SK-N-SH (cell line): ENCODE data around the gene GYS1.

ENCODE experiments used
- CTCF ChIP-seq: fragments of 200-600 bp; sonication (generic); IDR thresholded peaks from 2 replicates; pipeline ENCODE4 v1.6.1; 2017; ENCODE audit warnings: antibody characterized with exemption, mild to moderate bottlenecking, moderate library complexity
- FOXJ3 ChIP-seq: sonication (generic); formaldehyde crosslinking; IDR thresholded peaks from 2 replicates; pipeline ENCODE4 v1.5.1; 2020; ENCODE audit warnings: mild to moderate bottlenecking, missing genetic modification reagents
- JUND ChIP-seq: IDR thresholded peaks from 2 replicates; pipeline ENCODE4 v1.4.0; 2012
- REST ChIP-seq: IDR thresholded peaks from 2 replicates; pipeline ENCODE4 v1.6.1; 2012; ENCODE audit warnings: mild to moderate bottlenecking, low read depth, low read length, moderate library complexity
- USF1 ChIP-seq: IDR thresholded peaks from 2 replicates; pipeline ENCODE4 v1.4.0; 2012; ENCODE audit warnings: low read depth, borderline replicate concordance
- USF2 ChIP-seq: fragments of 150-350 bp; IDR thresholded peaks from 2 replicates; pipeline ENCODE4 v1.6.1; 2017; ENCODE audit warnings: antibody characterized with exemption, low read length, low read depth, borderline replicate concordance

GRCh38 chr19:48922548-48923490 is 70.3 kb downstream of the GYS1 start:
- no peak for TF ChIP-seq USF2
- TF ChIP-seq REST: no peak
- no peak for TF ChIP-seq FOXJ3 (CRISPR knock-in tag)
- no peak for TF ChIP-seq USF1
- TF ChIP-seq JUND: no peak
- no peak for TF ChIP-seq CTCF
